Lower lobe of right lung (tissue), 2 donors: ENCODE data around the gene ZNF791. TPM values are rescaled to one million over a fixed set of nuclear protein-coding genes. Genes with fewer than 3 reads are reported as not detected.

Experiments
- ATAC-seq, 2 donors: fragments of 200-7000 bp; cut with Tn5 transposase; one replicate each; pipeline ENCODE4 v1.9.1; 2020 to 2022; ENCODE audit warnings: mild to moderate bottlenecking in 2 of 2, moderate library complexity in 2 of 2
- DNase-seq: peaks from one replicate; pipeline ENCODE4 v3.0.0-alpha.2; 2020
- H3K27ac ChIP-seq: fragments of 200-600 bp; one replicate; pipeline ENCODE4 v1.8.0; 2022
- H3K27me3 ChIP-seq: fragments of 200-600 bp; one replicate; pipeline ENCODE4 v1.8.0; 2022; ENCODE audit warnings: low read depth
- H3K36me3 ChIP-seq: fragments of 200-600 bp; one replicate; pipeline ENCODE4 v1.8.0; 2022; ENCODE audit warnings: mild to moderate bottlenecking
- H3K4me1 ChIP-seq: fragments of 200-600 bp; one replicate; pipeline ENCODE4 v1.8.0; 2022
- H3K4me3 ChIP-seq: fragments of 200-600 bp; one replicate; pipeline ENCODE4 v1.8.0; 2022; ENCODE audit warnings: mild to moderate bottlenecking
- H3K9me3 ChIP-seq: fragments of 200-600 bp; one replicate; pipeline ENCODE4 v1.8.0; 2022
- CTCF ChIP-seq: fragments of 200-600 bp; IDR thresholded peaks from one replicate; pipeline ENCODE4 v1.8.0; 2022; ENCODE audit warnings: antibody characterized with exemption, mild to moderate bottlenecking
- intact Hi-C: fragments of 100-400 bp; cut with DNase I; formaldehyde crosslinking; loops from one replicate; pipeline ENCODE4 v1.11.0; 2022
- total RNA-seq: library from RNA; stranded (reverse); fragmentation: NEBNext Ultra II Directional; extraction: Animal tissue kit (Norgen Biotek cat#: 25700); gene quantifications from one replicate; pipeline ENCODE4 v1.2.1, GENCODE V29; 2021
- donor health status: DM: no; HTN: yes; CAD: no; lungs with severe emphysema.

Gene ZNF791
- total RNA-seq, 1 donor from 2014 or later, result 27.2 TPM

DNA sequence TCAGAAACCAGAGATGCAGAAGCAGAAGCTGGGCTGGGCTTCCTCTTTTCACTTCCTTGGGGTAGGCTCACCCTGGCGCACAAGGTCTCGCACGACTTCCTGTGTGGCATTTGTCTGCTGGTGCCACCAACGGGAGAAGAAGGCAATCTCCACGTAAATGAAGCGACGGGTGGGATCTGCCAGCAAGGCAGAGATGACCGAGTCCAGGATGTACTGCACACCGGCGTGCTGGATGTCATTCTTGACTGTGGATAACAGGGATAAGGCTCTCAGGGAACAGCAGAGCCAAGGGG lies 54.5 kb downstream of the ZNF791 start:
- H3K36me3 ChIP-seq, result peaks cover 57% of the 10 kb centered on the region
- peak overlapping the region; percentile 79 for H3K27ac ChIP-seq
- H3K4me3 ChIP-seq, result peak overlapping the region; percentile 83
- DNase-seq (peak; percentile 87), ATAC-seq (peak; percentile 30 to 65)
- no peak for TF ChIP-seq CTCF
- peaks cover 43% of the 10 kb centered on the region for H3K4me1 ChIP-seq
- no peaks in the 10 kb centered on the region for H3K27me3 ChIP-seq
- H3K9me3 ChIP-seq, result no peaks in the 10 kb centered on the region
- intact Hi-C loops, result no loop called here

GRCh38 chr19:12665671-12666264 lies 55.0 kb downstream of the ZNF791 start:
- H3K36me3 ChIP-seq, result peaks cover 51% of the 10 kb centered on the region
- peak in 1 of 2 donors; percentile 5 for ATAC-seq
- H3K27me3 ChIP-seq, result no peaks in the 10 kb centered on the region
- H3K4me1 ChIP-seq, result peaks cover 49% of the 10 kb centered on the region
- H3K27ac ChIP-seq, result peak overlapping the region; percentile 79
- H3K9me3 ChIP-seq, result no peaks in the 10 kb centered on the region
- H3K4me3 ChIP-seq, result peak overlapping the region; percentile 83
- intact Hi-C loops, result no loop called here
- TF ChIP-seq CTCF, result no peak
- no peak for DNase-seq

GRCh38 chr19:12666265-12667048 lies 55.7 kb downstream of the ZNF791 start, which contains the start of the genes MAN2B1 and WDR83:
Gene MAN2B1, minus strand, starts transcription at chr19:12666742. Its CDS starts 41 bp downstream, at chr19:12666701.
Gene WDR83, plus strand, starts transcription at chr19:12666807. Its CDS starts 2,984 bp downstream, at chr19:12669791.
- Histone ChIP-seq H3K9me3 (no peaks in the 10 kb centered on the region), H3K27ac (peak within 1 kb of the TSS; percentile 79), H3K4me1 (peaks cover 50% of the 10 kb centered on the region), H3K27me3 (no peaks in the 10 kb centered on the region), H3K4me3 (peak within 1 kb of the TSS; percentile 95), H3K36me3 (peaks cover 44% of the 10 kb centered on the region)
- intact Hi-C loops, result no loop called here
- ATAC-seq (peak; percentile 88 to 89), DNase-seq (peak; percentile 83)
- no peak for TF ChIP-seq CTCF

DNA sequence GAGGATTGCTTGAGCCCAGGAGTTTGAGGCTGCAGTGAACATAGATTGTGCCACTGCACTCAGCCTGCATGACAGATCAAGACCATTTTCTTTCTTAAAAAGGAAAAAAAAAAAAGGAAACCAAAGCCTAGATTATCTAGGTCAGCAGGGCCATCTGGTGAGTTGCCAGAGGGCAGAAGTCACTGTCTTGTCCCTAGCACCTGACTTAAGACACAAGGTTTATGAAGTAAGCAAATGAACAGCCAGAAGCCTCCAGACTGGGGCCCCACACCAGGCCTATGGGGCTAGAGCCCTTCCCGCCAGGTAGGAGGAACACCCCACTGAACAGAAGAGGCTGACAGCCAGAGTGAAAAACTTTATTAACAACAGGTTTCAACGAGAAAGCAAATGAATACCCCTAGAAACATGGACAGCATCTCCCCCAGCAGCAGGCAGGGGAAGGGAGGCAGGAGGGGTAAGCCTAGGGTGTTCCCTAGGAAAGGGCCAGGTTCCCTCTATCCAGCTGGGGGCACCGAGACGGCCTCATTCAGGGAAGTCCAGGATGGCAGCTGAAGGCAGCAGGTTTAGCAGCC lies 57.1 kb downstream of the ZNF791 start:
- Histone ChIP-seq H3K27ac (no peak overlapping the region), H3K4me3 (peak overlapping the region; percentile 95), H3K9me3 (no peaks in the 10 kb centered on the region), H3K27me3 (no peaks in the 10 kb centered on the region), H3K36me3 (peaks cover 38% of the 10 kb centered on the region), H3K4me1 (peaks cover 50% of the 10 kb centered on the region)
- no peak for ATAC-seq
- intact Hi-C loops, result no loop called here
- TF ChIP-seq CTCF, result no peak
- no peak for DNase-seq

GRCh38 chr19:12668346-12668745 lies 57.6 kb downstream of the ZNF791 start:
- no peaks in the 10 kb centered on the region for H3K9me3 ChIP-seq
- intact Hi-C loops, result no loop called here
- peaks cover 38% of the 10 kb centered on the region for H3K36me3 ChIP-seq
- H3K27ac ChIP-seq, result peak overlapping the region; percentile 98
- DNase-seq (no peak), ATAC-seq (no peak)
- H3K27me3 ChIP-seq, result no peaks in the 10 kb centered on the region
- peak overlapping the region; percentile 95 for H3K4me3 ChIP-seq
- no peak for TF ChIP-seq CTCF
- H3K4me1 ChIP-seq, result peaks cover 50% of the 10 kb centered on the region
